Body of pancreas (tissue), 4 donors: ENCODE measurements around the gene MATR3. TPM values are rescaled to one million over a fixed set of nuclear protein-coding genes. Genes with fewer than 3 reads are reported as not detected.
"Not testable (repeated sequence)": the region's sequence is repeated elsewhere in the genome, so short reads cannot be mapped to it uniquely, and the experiment has no call there.

Experiments used
- ATAC-seq: fragments of 150-250 bp; one replicate; pipeline ENCODE4 v1.9.1; 2016
- DNase-seq, 4 donors: peaks; one replicate each; pipeline ENCODE4 v3.0.0-alpha.2; 2019
- H3K27ac ChIP-seq, 4 donors: fragments of 200-600 bp; sonication (generic); 1 replicate in 3 of 4; 2 replicates in 1 of 4; pipeline versions ENCODE4 v1.5.1 to v1.6.1; 2016 to 2019; ENCODE audit warnings: mild to moderate bottlenecking in 1 of 4, mixed read lengths in 1 of 4, moderate library complexity in 1 of 4
- H3K27me3 ChIP-seq, 2 donors: fragments of 200-600 bp; sonication (generic); one replicate each; pipeline ENCODE4 v1.6.0; 2016; ENCODE audit warnings: mild to moderate bottlenecking in 1 of 2
- H3K36me3 ChIP-seq, 2 donors: fragments of 200-600 bp; sonication (generic); replicated peaks in 1 of 2; 2 replicates each; pipeline ENCODE4 v1.5.1; 2016; ENCODE audit warnings: low read depth in 2 of 2; ENCODE audit not compliant: insufficient read depth in 1 of 2
- H3K4me1 ChIP-seq: fragments of 200-600 bp; sonication (generic); one replicate; pipeline ENCODE4 v1.6.0; 2016
- H3K4me3 ChIP-seq, 2 donors: fragments of 200-600 bp; sonication (generic); 1 replicate in 1 of 2; 2 replicates in 1 of 2; pipeline ENCODE4 v1.5.1; 2016 to 2019
- H3K9me3 ChIP-seq, 3 donors: fragments of 200-600 bp; sonication (generic); 1 replicate in 2 of 3; 2 replicates in 1 of 3; pipeline ENCODE4 v1.5.1; 2016
- CTCF ChIP-seq, 7 experiments: fragments of 450-650 bp in 4 of 7; fragments of 200-600 bp in 3 of 7; sonication (generic) in 3 of 7; IDR thresholded peaks; one replicate each; pipeline ENCODE4 v1.5.1; 2016 to 2019; ENCODE audit warnings: antibody characterized with exemption in 7 of 7
- POLR2A ChIP-seq, 3 donors: fragments of 450-650 bp; IDR thresholded peaks; one replicate each; pipeline ENCODE4 v1.6.1; 2016; ENCODE audit warnings: antibody characterized with exemption in 3 of 3, mild to moderate bottlenecking in 2 of 3
- WGBS, 2 donors: methylation state at CpG; one replicate each; pipeline ENCODE4 v1.1.5; 2017; 5-methylcytosine and 5-hydroxymethylcytosine counted together
- intact Hi-C: fragments of 100-400 bp; cut with DNase I; formaldehyde crosslinking; loops from one replicate; pipeline ENCODE4 v1.15.1; 2023
- total RNA-seq, 2 donors: library from RNA; depleted of rRNA; stranded (reverse); fragments of >200 nt; gene quantifications; one replicate each; pipeline ENCODE4 v1.1.0, GENCODE V29; 2016

The MATR3 gene
- total RNA-seq, 2 donors from 2014 or later: 99.2 to 160 TPM

DNA sequence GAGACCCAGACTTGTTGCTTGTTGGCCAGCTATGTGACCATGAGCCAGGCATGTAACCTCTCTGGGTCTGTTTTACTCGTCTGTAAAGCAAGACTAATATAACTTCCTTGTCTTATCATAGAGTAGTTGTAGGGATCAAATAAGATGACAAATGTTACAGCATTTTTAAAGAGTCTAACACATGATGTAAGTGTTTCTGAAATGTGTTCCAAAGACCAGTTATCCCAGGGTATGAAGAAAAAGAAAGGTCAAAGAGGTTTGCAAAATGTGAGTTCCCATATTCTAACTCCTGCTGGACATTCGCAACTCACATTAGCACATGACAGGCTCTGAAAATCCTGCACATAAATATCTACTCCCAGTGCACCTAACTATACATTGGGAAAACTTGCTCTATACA lies 28.5 kb upstream of the MATR3 start:
- peaks cover 6% of the 10 kb centered on the region for H3K4me1 ChIP-seq
- TF ChIP-seq POLR2A (IDR thresholded peaks at IDR 0.05) (no peak), CTCF (IDR thresholded peaks at IDR 0.05) (no peak)
- 44 to 61% methylated on average over 2 of the region's 2 CpGs for WGBS, 2 donors
- no peaks in the 10 kb centered on the region for H3K9me3 ChIP-seq
- H3K36me3 ChIP-seq: no peaks in the 10 kb centered on the region
- no peak overlapping the region for H3K27ac ChIP-seq
- ATAC-seq (no peak), DNase-seq (no peak)
- no peaks in the 10 kb centered on the region for H3K27me3 ChIP-seq
- intact Hi-C loops: loop anchor here (10.0 kb wide), 1 partner anchor 670 kb away; no protein-coding TSS in a partner anchor
- no peak overlapping the region for H3K4me3 ChIP-seq

GRCh38 chr5:139266236-139266635 lies 27.3 kb upstream of the MATR3 start:
- ATAC-seq (no peak), DNase-seq (no peak)
- Histone ChIP-seq H3K27me3 (no peaks in the 10 kb centered on the region), H3K4me3 (no peak overlapping the region), H3K9me3 (no peaks in the 10 kb centered on the region), H3K4me1 (peaks cover 12% of the 10 kb centered on the region), H3K27ac (no peak overlapping the region), H3K36me3 (no peaks in the 10 kb centered on the region)
- WGBS, 2 donors: 82 to 84% methylated on average over 11 of the region's 11 CpGs
- intact Hi-C loops: loop anchor here (10.0 kb wide), 1 partner anchor 671 kb away; no protein-coding TSS in a partner anchor
- TF ChIP-seq CTCF (IDR thresholded peaks at IDR 0.05) (no peak), POLR2A (IDR thresholded peaks at IDR 0.05) (no peak)

- peaks cover 18% of the 10 kb centered on the region for H3K4me1 ChIP-seq
- H3K27me3 ChIP-seq: no peaks in the 10 kb centered on the region
- H3K36me3 ChIP-seq: no peaks in the 10 kb centered on the region
- 71 to 85% methylated on average over 2 of the region's 2 CpGs for WGBS, 2 donors
- TF ChIP-seq POLR2A (IDR thresholded peaks at IDR 0.05) (no peak), CTCF (IDR thresholded peaks at IDR 0.05) (no peak)
- H3K27ac ChIP-seq: no peak overlapping the region
- H3K4me3 ChIP-seq: no peak overlapping the region
- DNase-seq (no peak), ATAC-seq (no peak)
- H3K9me3 ChIP-seq: no peaks in the 10 kb centered on the region
- intact Hi-C loops: loop anchor here (10.0 kb wide), 1 partner anchor 673 kb away; no protein-coding TSS in a partner anchor
Observed at GRCh38 chr5:139267481-139267880, 26.1 kb upstream of the MATR3 start.

GRCh38 chr5:139268364-139269202 lies 25.0 kb upstream of the MATR3 start:
- 80 to 85% methylated on average over 5 of the region's 5 CpGs for WGBS, 2 donors
- no peak overlapping the region for H3K27ac ChIP-seq
- H3K36me3 ChIP-seq: no peaks in the 10 kb centered on the region
- H3K27me3 ChIP-seq: no peaks in the 10 kb centered on the region
- peaks cover 25% of the 10 kb centered on the region for H3K4me1 ChIP-seq
- H3K9me3 ChIP-seq: no peaks in the 10 kb centered on the region
- no peak for TF ChIP-seq CTCF (IDR thresholded peaks at IDR 0.05)
- TF ChIP-seq POLR2A (IDR thresholded peaks at IDR 0.05): no peak
- no peak for ATAC-seq
- no peak for DNase-seq
- no peak overlapping the region for H3K4me3 ChIP-seq
- intact Hi-C loops: loop anchor here (10.0 kb wide), 1 partner anchor 674 kb away; no protein-coding TSS in a partner anchor

DNA sequence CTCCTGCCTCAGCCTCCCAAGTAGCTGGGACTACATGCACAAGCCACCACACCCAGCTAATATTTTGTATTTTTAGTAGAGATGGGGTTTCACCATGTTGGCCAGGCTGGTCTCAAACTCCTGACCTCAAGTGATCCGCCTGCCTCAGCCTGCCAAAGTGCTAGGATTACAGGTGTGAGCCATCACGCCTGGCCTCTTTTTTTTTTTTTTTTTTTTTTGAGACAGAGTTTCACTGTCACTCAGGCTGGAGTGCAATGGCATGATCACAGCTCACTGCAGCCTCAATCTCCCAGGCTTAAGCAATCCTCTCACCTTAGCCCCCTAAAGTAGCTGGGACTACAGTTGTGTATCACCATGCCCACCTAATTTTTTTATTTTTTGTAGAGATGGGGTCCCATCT lies 22.8 kb upstream of the MATR3 start:
- intact Hi-C loops, H3K9me3 ChIP-seq, H3K4me3 ChIP-seq, DNase-seq, H3K27ac ChIP-seq, H3K36me3 ChIP-seq, ATAC-seq, H3K27me3 ChIP-seq: not testable (repeated sequence)
- WGBS, 2 donors: 94 to 100% methylated on average over 1 to 2 of the region's 2 CpGs
- H3K4me1 ChIP-seq: peaks cover 38% of the 10 kb centered on the region
